Activated naive CD8-positive, alpha-beta T cell treated with anti-CD3 and anti-CD28 coated beads, Interleukin-2, amount 10 ng/mL, durations not matched to agents 7 days and 5 days (primary cell): ENCODE measurements around the gene ADAMTS9. TPM values are rescaled to one million over a fixed set of nuclear protein-coding genes. Genes with fewer than 3 reads are reported as not detected.

Experiments used
- ATAC-seq: fragments of 150-1000 bp; cut with Tn5 transposase; one replicate; pipeline ENCODE4 v1.10.0; 2021; ENCODE audit warnings: low read depth, moderate library complexity
- POLR2A ChIA-PET: fragments of 350-600 bp; sonication (Branson Sonifier 250); formaldehyde crosslinking; loops from one replicate; lab custom pipeline; 2021; ENCODE audit warnings: antibody characterized with exemption; lab: Charles Lee
- DNase-seq: peaks from one replicate; pipeline ENCODE4 v3.0.0; 2021
- H3K27ac Mint-ChIP-seq: one replicate; pipeline ENCODE4 v1.8.0; 2022; ENCODE audit warnings: mild to moderate bottlenecking, mixed read lengths
- H3K27me3 Mint-ChIP-seq: one replicate; pipeline ENCODE4 v1.8.0; 2022; ENCODE audit warnings: mild to moderate bottlenecking, moderate library complexity, mixed read lengths
- H3K36me3 Mint-ChIP-seq: one replicate; pipeline ENCODE4 v1.8.0; 2021; ENCODE audit warnings: mild to moderate bottlenecking, mixed read lengths
- H3K4me1 Mint-ChIP-seq: one replicate; pipeline ENCODE4 v1.8.0; 2021; ENCODE audit warnings: mixed read lengths
- H3K4me3 Mint-ChIP-seq: one replicate; pipeline ENCODE4 v1.8.0; 2022; ENCODE audit warnings: mild to moderate bottlenecking, moderate library complexity, mixed read lengths
- H3K9me3 Mint-ChIP-seq: one replicate; pipeline ENCODE4 v1.8.0; 2021; ENCODE audit warnings: mixed read lengths
- total RNA-seq, 2 experiments: library from RNA; stranded (reverse); gene quantifications; one replicate each; pipeline ENCODE4 v1.2.3, GENCODE V29; 2021

The ADAMTS9 gene
- total RNA-seq, 2 experiments from 2014 or later, result not detected

DNA sequence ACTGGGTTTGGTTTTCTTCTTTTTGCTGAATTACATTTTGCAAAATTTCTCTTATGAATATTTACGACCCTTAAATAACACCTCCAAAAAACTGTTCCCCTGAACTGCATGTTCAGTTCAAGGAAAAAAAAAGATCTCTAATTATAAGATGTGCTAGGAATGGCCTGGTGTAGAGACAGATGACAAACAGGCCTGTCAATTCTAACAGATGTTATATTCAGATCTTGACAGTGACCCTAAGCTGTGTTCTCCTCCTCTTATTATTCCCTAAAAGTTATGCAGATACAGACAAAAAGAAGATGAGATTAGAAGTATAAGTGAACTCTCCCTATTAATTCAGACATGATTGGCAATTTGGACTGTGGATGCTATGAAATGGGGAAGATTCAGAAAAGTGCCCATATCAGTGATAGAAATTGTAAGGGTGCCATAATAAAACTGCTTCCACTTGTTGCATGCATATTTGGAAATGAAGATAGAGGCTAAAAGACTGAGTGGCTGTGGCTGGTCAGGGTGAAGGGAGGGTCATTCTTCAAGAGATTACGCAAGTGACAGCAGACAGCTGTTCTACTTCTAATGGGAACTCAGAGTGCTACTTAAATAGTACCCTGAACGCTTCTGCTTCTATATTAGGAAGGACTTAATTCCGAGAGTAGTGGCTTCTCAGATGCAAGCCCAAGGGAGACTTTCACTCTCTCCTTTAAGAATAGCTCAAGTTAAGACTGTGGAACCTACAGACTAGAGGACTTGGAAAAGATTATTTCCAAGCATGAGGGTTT, 75.5 kb downstream of the ADAMTS9 start:
- POLR2A ChIA-PET, result no interaction called here
- Mint-ChIP-seq H3K27ac (no peak overlapping the region), H3K4me1 (no peaks in the 10 kb centered on the region), H3K9me3 (no peaks in the 10 kb centered on the region), H3K36me3 (no peaks in the 10 kb centered on the region), H3K4me3 (no peak overlapping the region), H3K27me3 (no peaks in the 10 kb centered on the region)
- DNase-seq, result no peak
- no peak for ATAC-seq

DNA sequence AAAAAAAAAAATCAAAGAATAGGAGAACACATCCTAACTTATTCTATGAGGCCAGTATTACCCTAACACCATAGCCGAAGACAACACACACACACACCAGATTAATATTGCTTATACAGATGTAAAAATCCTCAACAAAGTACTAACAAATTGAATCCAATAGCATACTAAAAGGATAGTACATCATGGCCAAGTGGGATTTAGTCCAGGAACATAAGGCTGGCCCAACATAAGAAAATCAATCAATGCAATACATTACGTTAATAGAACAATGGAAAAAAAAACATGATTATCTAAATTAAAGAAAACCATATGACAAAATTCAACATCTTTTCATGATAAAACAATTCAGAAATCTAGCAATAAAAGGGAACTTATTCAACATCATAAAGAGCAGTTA, 79.1 kb downstream of the ADAMTS9 start:
- no peaks in the 10 kb centered on the region for H3K36me3 Mint-ChIP-seq
- POLR2A ChIA-PET, result no interaction called here
- H3K9me3 Mint-ChIP-seq, result no peaks in the 10 kb centered on the region
- no peak for ATAC-seq
- H3K4me1 Mint-ChIP-seq, result no peaks in the 10 kb centered on the region
- no peak for DNase-seq
- no peak overlapping the region for H3K27ac Mint-ChIP-seq
- H3K4me3 Mint-ChIP-seq, result no peak overlapping the region
- no peaks in the 10 kb centered on the region for H3K27me3 Mint-ChIP-seq

DNA sequence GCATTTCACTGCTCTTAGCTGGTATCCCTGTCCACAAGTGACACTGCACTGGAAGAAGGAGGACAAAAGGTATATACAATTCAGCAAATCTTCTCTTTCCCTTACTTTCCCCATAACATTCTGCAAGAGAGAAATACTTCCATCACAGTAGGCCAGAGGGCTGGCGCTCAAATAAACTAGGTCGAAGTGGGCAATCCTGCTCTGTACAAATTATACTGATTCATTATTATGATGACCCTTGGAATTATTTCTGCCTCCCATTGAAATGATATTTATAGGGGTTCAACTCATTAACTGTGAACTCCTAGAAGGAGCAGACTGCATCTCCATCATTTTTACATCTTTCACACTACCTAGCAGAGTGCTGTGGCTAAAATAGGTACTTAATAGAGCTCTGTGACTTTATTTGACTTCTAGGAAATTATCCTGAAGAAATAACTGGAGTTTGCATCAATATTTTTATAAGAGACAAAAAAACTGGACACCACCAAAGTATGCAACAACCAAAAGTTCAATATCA, 80.7 kb downstream of the ADAMTS9 start:
- POLR2A ChIA-PET, result no interaction called here
- ATAC-seq (no peak), DNase-seq (no peak)
- no peaks in the 10 kb centered on the region for H3K36me3 Mint-ChIP-seq
- H3K27me3 Mint-ChIP-seq, result no peaks in the 10 kb centered on the region
- no peak overlapping the region for H3K27ac Mint-ChIP-seq
- H3K9me3 Mint-ChIP-seq, result no peaks in the 10 kb centered on the region
- no peak overlapping the region for H3K4me3 Mint-ChIP-seq
- no peaks in the 10 kb centered on the region for H3K4me1 Mint-ChIP-seq

DNA sequence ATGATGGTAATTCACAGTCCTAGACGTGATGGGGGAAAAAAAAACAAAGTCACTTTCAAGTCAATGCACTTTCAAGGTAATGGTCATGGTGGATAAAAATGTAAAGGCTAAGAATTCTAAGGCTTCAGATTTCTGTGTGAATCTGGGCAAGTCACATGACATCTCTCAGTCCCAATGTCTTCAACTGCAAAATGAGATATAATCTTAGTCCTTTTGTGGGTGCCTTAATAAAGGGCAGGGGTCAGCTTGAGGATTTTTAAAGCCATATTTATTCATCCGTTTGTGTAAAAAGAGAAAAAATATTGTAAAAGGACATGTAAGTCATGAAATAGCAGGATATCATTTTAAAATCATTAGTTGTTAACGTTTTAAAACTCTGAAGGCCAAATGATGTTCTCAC, 83.5 kb downstream of the ADAMTS9 start:
- H3K36me3 Mint-ChIP-seq, result no peaks in the 10 kb centered on the region
- H3K4me3 Mint-ChIP-seq, result no peak overlapping the region
- no peaks in the 10 kb centered on the region for H3K27me3 Mint-ChIP-seq
- DNase-seq, result no peak
- H3K4me1 Mint-ChIP-seq, result no peaks in the 10 kb centered on the region
- no peak overlapping the region for H3K27ac Mint-ChIP-seq
- POLR2A ChIA-PET, result no interaction called here
- no peak for ATAC-seq
- no peaks in the 10 kb centered on the region for H3K9me3 Mint-ChIP-seq

DNA sequence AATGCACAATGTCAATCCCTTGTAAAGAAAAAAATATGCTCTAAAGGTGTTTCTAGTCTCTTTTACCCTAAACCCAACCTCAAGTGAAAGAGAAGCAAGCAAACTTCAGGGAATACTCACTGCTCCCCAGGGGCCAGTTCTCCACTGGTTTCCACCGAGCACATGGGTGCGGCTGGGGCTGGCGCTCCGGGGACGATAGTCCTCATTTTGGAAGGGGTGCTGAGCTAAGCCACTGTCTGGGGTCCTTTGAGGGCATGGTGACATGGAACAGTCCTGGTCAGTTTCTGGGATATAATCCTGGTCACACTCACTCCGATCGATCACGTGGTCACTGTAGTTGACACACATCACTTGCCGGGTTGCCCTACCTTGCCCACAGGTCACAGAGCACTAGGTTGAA, 86.0 kb downstream of the ADAMTS9 start:
- Mint-ChIP-seq H3K36me3 (no peaks in the 10 kb centered on the region), H3K9me3 (no peaks in the 10 kb centered on the region), H3K4me1 (no peaks in the 10 kb centered on the region), H3K4me3 (no peak overlapping the region), H3K27me3 (no peaks in the 10 kb centered on the region), H3K27ac (no peak overlapping the region)
- DNase-seq (no peak), ATAC-seq (no peak)
- POLR2A ChIA-PET, result no interaction called here

DNA sequence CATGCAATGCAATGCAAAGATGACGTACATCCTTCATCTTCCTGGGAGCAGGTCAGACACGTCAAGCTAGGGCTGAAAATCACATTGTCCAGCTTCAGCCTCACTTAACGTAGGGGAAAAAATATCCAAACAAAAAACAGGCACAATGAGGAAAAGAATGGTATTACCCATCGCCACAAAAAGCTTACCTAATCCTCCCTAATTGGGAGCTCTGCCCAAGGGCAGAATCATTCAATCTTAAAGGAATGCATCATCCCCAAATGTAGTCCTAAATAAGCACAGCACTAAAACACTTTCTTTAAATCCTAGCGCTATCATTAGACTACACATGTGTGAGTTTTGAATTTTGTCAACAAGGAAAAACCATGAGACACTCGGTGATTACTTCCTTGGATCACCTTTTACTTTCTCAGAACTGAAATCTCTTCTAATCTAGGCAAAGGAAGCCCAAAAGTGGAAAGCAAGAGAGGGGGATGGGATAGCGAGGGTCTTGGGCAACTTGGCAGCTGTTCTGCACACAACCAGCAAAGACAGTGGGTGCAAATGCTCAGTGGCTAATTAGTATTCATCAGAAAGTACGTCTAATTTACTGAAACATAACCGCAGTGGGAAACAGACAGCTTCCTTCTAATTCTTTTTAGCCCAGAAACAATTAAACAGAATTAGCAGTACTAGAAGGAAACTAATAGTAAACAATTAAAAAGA, 87.4 kb downstream of the ADAMTS9 start:
- DNase-seq, result no peak
- POLR2A ChIA-PET, result no interaction called here
- no peaks in the 10 kb centered on the region for H3K36me3 Mint-ChIP-seq
- H3K27ac Mint-ChIP-seq, result no peak overlapping the region
- no peaks in the 10 kb centered on the region for H3K4me1 Mint-ChIP-seq
- no peak for ATAC-seq
- H3K4me3 Mint-ChIP-seq, result no peak overlapping the region
- no peaks in the 10 kb centered on the region for H3K9me3 Mint-ChIP-seq
- no peaks in the 10 kb centered on the region for H3K27me3 Mint-ChIP-seq

DNA sequence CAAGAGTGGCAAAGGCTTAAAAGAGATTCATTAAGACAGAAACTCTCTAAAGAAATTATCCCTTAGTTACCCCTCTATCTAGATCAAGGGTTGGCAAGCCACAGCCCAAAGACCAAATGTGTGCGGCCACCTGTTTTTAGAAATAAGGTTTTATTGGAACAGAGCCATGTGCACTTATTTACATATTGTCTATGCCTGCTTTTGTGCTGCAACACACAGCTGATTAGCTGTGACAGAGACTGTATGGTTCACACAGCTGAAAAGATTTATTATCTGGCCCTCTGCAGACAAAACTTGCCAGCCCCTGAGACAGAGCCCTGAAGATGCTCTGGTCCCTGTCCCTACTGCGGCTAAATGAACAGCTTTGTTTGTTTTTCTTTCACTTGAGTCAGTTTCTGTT, 88.1 kb downstream of the ADAMTS9 start:
- Mint-ChIP-seq H3K27ac (no peak overlapping the region), H3K27me3 (no peaks in the 10 kb centered on the region), H3K9me3 (no peaks in the 10 kb centered on the region), H3K36me3 (no peaks in the 10 kb centered on the region), H3K4me1 (no peaks in the 10 kb centered on the region), H3K4me3 (no peak overlapping the region)
- DNase-seq (no peak), ATAC-seq (no peak)
- POLR2A ChIA-PET, result no interaction called here

DNA sequence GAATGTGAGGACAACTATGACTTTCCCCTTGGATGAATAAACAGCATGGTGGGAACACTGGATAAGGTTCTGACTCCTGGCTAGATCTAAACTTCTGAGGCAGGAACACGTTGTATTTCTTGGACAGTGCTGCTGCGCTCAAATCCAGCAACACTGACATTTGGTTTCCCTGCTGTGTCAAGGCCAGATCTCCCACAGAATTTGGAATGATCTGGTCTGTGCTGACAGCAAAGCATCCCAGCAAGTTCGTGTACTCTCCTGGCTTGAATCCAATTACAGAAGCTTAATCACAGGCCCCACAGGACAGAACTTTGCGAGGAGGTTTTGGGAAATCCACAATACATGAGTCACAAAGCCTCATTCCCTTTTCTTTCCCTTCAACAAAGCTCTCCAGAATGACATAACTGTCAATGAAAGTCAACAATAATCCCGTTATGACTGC, 92.5 kb downstream of the ADAMTS9 start:
- Mint-ChIP-seq H3K4me1 (no peaks in the 10 kb centered on the region), H3K4me3 (no peak overlapping the region), H3K27me3 (no peaks in the 10 kb centered on the region), H3K9me3 (no peaks in the 10 kb centered on the region), H3K36me3 (no peaks in the 10 kb centered on the region), H3K27ac (no peak overlapping the region)
- ATAC-seq, result no peak
- DNase-seq, result no peak
- POLR2A ChIA-PET, result no interaction called here

DNA sequence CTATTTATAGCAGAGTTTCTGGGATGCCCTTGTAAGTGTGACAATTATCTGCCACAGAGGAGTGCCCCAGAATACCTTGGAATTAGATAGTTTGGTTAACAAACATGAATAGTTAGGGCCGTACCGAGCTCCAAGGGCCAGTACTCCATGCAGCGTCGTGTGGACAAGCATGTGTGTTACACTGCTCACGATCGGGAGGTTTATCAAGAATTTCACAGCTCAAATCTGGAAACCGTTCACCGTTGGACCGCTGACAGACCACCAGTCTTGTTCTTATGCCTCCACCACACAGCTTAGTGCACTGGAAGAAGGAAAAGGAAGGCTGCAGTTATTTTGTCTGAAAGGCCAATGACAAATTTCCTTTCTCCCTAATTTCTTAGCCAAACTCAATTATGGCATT, 93.7 kb downstream of the ADAMTS9 start:
- POLR2A ChIA-PET, result no interaction called here
- DNase-seq (no peak), ATAC-seq (no peak)
- Mint-ChIP-seq H3K36me3 (no peaks in the 10 kb centered on the region), H3K4me1 (no peaks in the 10 kb centered on the region), H3K9me3 (no peaks in the 10 kb centered on the region), H3K27ac (no peak overlapping the region), H3K27me3 (no peaks in the 10 kb centered on the region), H3K4me3 (no peak overlapping the region)

DNA sequence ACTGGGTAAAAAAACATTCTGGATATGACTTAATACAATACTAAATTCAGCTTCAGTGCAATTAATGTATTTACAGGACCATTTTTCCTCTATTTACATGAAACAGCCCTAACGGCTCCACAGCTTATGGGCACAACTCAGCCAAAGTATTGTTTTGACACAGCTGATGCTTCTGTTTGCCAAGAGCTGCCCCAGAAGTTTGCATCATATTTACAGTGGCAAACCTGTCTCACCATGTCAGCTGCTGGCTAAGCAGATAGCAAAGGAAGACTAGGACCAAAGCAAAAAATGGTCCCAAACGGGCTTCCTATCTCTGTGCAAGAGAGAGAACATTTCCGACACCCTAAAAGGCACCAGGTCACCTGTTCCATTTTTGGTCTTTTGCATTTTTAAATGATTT, 94.5 kb downstream of the ADAMTS9 start:
- no peak for DNase-seq
- no peak overlapping the region for H3K27ac Mint-ChIP-seq
- no peak for ATAC-seq
- H3K4me3 Mint-ChIP-seq, result no peak overlapping the region
- no peaks in the 10 kb centered on the region for H3K36me3 Mint-ChIP-seq
- no peaks in the 10 kb centered on the region for H3K9me3 Mint-ChIP-seq
- POLR2A ChIA-PET, result no interaction called here
- no peaks in the 10 kb centered on the region for H3K4me1 Mint-ChIP-seq
- no peaks in the 10 kb centered on the region for H3K27me3 Mint-ChIP-seq

DNA sequence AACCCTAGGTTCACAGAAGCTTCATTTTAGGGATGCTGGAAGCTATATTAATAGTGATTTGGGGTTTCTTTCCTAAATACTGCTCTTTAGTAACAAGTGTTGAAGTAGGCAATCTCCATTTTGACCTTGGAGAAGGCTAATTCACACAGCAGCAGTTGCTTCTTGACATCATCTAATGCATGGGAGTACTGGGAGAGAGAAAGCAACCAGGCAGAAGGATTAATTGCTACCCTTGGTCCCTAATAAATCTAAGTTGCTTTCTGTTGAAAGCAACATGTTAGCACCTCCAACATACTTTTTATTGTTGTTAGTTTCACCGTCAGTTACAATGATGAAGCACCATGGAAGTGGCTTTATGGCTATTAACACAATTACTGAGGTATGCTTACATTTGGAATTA, 96.2 kb downstream of the ADAMTS9 start:
- no peaks in the 10 kb centered on the region for H3K36me3 Mint-ChIP-seq
- H3K9me3 Mint-ChIP-seq, result no peaks in the 10 kb centered on the region
- H3K4me3 Mint-ChIP-seq, result no peak overlapping the region
- ATAC-seq (no peak), DNase-seq (no peak)
- H3K4me1 Mint-ChIP-seq, result no peaks in the 10 kb centered on the region
- no peak overlapping the region for H3K27ac Mint-ChIP-seq
- POLR2A ChIA-PET, result no interaction called here
- no peaks in the 10 kb centered on the region for H3K27me3 Mint-ChIP-seq

DNA sequence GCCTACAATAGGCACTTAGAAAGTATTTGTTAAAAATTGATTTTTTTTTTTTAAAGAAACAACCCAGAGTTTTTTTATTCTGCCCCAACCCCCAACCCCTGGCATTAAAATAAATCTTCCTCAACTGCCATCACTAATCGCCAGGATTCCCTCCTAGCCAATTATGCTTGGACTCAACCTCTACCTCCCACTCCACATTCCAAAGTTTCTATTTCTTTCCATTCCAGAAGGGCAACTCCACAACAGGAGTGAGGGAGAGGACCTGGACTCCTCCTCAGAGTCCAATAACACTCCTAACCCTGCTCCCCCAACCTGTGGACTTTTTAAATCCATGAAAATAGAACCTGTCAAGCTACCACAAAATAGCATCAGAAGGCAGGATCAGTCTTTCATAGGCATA, 99.4 kb downstream of the ADAMTS9 start:
- Mint-ChIP-seq H3K4me3 (no peak overlapping the region), H3K36me3 (no peaks in the 10 kb centered on the region), H3K27ac (no peak overlapping the region), H3K9me3 (no peaks in the 10 kb centered on the region), H3K4me1 (no peaks in the 10 kb centered on the region), H3K27me3 (no peaks in the 10 kb centered on the region)
- POLR2A ChIA-PET, result no interaction called here
- ATAC-seq (no peak), DNase-seq (no peak)

DNA sequence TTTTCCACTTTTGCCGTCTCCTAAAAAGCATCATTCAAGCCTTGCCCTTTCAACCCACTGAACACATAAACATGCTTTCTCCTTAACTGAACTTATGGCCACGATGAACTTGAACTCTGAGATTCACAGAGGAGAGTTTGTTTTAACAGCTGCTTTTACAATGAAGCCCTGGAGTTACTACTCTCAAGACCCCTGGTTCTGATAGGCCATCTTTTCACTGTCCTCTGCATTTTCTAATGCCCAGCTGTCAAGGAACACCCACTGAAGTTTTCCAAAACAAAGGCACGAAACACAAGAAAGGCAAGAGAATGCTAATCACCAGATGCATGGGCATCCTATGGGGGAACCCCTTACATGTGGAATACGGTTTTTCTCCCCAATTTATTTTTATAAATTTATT, 100.8 kb downstream of the ADAMTS9 start:
- POLR2A ChIA-PET, result no interaction called here

DNA sequence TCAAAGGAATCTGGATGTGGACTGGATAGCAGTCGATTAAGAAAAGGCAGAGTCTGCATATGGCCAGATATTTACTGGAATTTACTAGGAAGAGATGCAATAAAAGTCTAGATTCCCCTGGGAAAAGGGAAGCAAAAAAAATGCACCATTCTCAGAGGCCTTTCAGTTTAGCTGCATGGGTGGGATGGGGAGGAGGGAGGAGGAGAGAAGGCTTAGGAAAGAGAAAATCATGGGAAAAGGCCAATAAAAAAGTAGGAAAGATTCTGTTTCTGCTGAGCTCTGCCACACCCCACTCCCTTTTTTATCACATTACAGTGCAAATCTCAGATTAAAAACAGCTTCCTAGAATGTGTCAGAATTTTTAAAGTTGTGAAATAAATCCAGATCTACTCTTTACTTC, 103.6 kb downstream of the ADAMTS9 start:
- DNase-seq (no peak), ATAC-seq (no peak)
- H3K4me1 Mint-ChIP-seq, result no peaks in the 10 kb centered on the region
- H3K27ac Mint-ChIP-seq, result no peak overlapping the region
- no peaks in the 10 kb centered on the region for H3K27me3 Mint-ChIP-seq
- POLR2A ChIA-PET, result no interaction called here
- H3K9me3 Mint-ChIP-seq, result no peaks in the 10 kb centered on the region
- no peak overlapping the region for H3K4me3 Mint-ChIP-seq
- H3K36me3 Mint-ChIP-seq, result no peaks in the 10 kb centered on the region

More for the DNA sequence above, 100.8 kb downstream of the ADAMTS9 start:
- ATAC-seq (no peak), DNase-seq (no peak)
- Mint-ChIP-seq H3K9me3 (no peaks in the 10 kb centered on the region), H3K27me3 (no peaks in the 10 kb centered on the region), H3K4me3 (no peak overlapping the region), H3K36me3 (no peaks in the 10 kb centered on the region), H3K27ac (no peak overlapping the region), H3K4me1 (no peaks in the 10 kb centered on the region)
